Measurements from ENCODE around the gene GALNT9.

GRCh38 chr12:132282031-132282949 is 47.1 kb downstream of the GALNT9 start:
- no peak for TF ChIP-seq CTCF (IDR thresholded peaks at IDR 0.05)
- TF ChIP-seq POLR2A (IDR thresholded peaks at IDR 0.05; ENCODE audit: low read depth), result no peak
